HCT116 (cell line): ENCODE data around the gene CKAP2L. TPM values are rescaled to one million over a fixed set of nuclear protein-coding genes. Genes with fewer than 3 reads are reported as not detected.

ENCODE experiments used
- ATAC-seq: fragments of 200-7000 bp; cut with Tn5 transposase; 2 replicates; pipeline ENCODE4 v1.9.1; 2020; ENCODE audit warnings: mild to moderate bottlenecking, moderate library complexity
- BruUV-seq: library from RNA; stranded (reverse); fragments of 400-500 nt; replicated peaks from 2 replicates; lab custom pipeline; 2021; lab: Mats Ljungman, UMichigan
- CTCF ChIA-PET: fragments of 300-600 bp; sonication (Branson Sonifier 250); formaldehyde crosslinking; loops from one replicate; lab custom pipeline; 2021; ENCODE audit warnings: antibody characterized with exemption; lab: Charles Lee
- POLR2A ChIA-PET: fragments of 300-600, 350-600 bp; sonication (Branson Sonifier 250); formaldehyde crosslinking; loops from one replicate; lab custom pipeline; 2021; ENCODE audit warnings: antibody characterized with exemption; lab: Charles Lee
- RAD21 ChIA-PET, 2 experiments: fragments of 300-600 bp; sonication (Branson Sonifier 250); formaldehyde crosslinking; loops; one replicate each; lab custom pipeline; 2023; ENCODE audit warnings: low total read pairs in 2 of 2; ENCODE audit not compliant: uncharacterized antibody in 2 of 2, unreplicated experiment in 2 of 2, low non-redundant PET in 1 of 2; lab: Charles Lee
- DNase-seq: peaks from one replicate; pipeline ENCODE4 v3.0.0-alpha.2; 2010; ENCODE audit warnings: low read depth, low spot score
- H2AFZ ChIP-seq: fragments of 200-600 bp; shearing (Covaris generic), sonication (generic); 2 replicates; pipeline ENCODE4 v1.6.1; 2017; ENCODE audit warnings: low read depth, mixed run types, mixed read lengths, antibody characterized with exemption, low read length; ENCODE audit not compliant: poor library complexity, severe bottlenecking
- H3K27ac ChIP-seq: 2 replicates; pipeline ENCODE4 v1.5.1; 2012; ENCODE audit warnings: low read depth, low read length
- H3K27me3 ChIP-seq: fragments of 200-600 bp; sonication (generic); 2 replicates; pipeline ENCODE4 v1.6.1; 2016; ENCODE audit warnings: mixed run types, low read length, mixed read lengths; ENCODE audit not compliant: insufficient read depth
- H3K36me3 ChIP-seq, 2 experiments: fragments of 200-500 bp in 1 of 2; fragments of 200-600 bp in 1 of 2; sonication (Bioruptor generic) in 1 of 2; sonication (generic) in 1 of 2; 2 replicates each; pipeline versions ENCODE4 v1.5.1 to v1.6.1; 2014 to 2016; ENCODE audit warnings: low read length in 2 of 2, inconsistent platforms in 1 of 2, mixed read lengths in 1 of 2, mixed run types in 1 of 2; ENCODE audit not compliant: insufficient read depth in 2 of 2, control insufficient read depth in 1 of 2
- H3K4me1 ChIP-seq, 2 experiments: fragments of 200-600 bp in 1 of 2; sonication (generic) in 1 of 2; 2 replicates each; pipeline versions ENCODE4 v1.5.1 to v1.6.1; 2012 to 2017; ENCODE audit warnings: low read length in 2 of 2, inconsistent platforms in 1 of 2, mild to moderate bottlenecking in 1 of 2, mixed read lengths in 1 of 2, mixed run types in 1 of 2, moderate library complexity in 1 of 2; ENCODE audit not compliant: insufficient read depth in 2 of 2, control insufficient read depth in 1 of 2
- H3K4me2 ChIP-seq: fragments of 200-600 bp; sonication (generic); 2 replicates; pipeline ENCODE4 v1.6.1; 2017; ENCODE audit warnings: mixed run types, low read length, mixed read lengths
- H3K4me3 ChIP-seq, 2 experiments: fragments of 200-600 bp in 1 of 2; sonication (generic) in 1 of 2; replicated peaks in 1 of 2; 2 replicates each; pipeline ENCODE4 v1.5.1; 2011 to 2016; ENCODE audit warnings: low read length in 2 of 2, control low read depth in 1 of 2, low read depth in 1 of 2, mild to moderate bottlenecking in 1 of 2, mixed read lengths in 1 of 2, mixed run types in 1 of 2
- H3K79me2 ChIP-seq: fragments of 200-600 bp; sonication (generic); 2 replicates; pipeline ENCODE4 v1.6.1; 2017; ENCODE audit warnings: mild to moderate bottlenecking, mixed run types, low read length, moderate library complexity, mixed read lengths; ENCODE audit not compliant: insufficient read depth
- H3K9ac ChIP-seq: fragments of 200-600 bp; sonication (generic); 2 replicates; pipeline ENCODE4 v1.6.1; 2016; ENCODE audit warnings: low read length, mixed read lengths
- H3K9me2 ChIP-seq: fragments of 200-600 bp; sonication (generic), shearing (Covaris generic); 2 replicates; pipeline ENCODE4 v1.6.1; 2017; ENCODE audit warnings: mixed run types, mild to moderate bottlenecking, moderate library complexity; ENCODE audit not compliant: insufficient read depth
- H3K9me3 ChIP-seq, 2 experiments: fragments of 200-500 bp in 1 of 2; fragments of 200-600 bp in 1 of 2; sonication (Bioruptor generic) in 1 of 2; sonication (generic) in 1 of 2; 2 replicates each; pipeline ENCODE4 v1.6.1; 2014 to 2017; ENCODE audit warnings: low read length in 2 of 2, mixed read lengths in 2 of 2, inconsistent platforms in 1 of 2, low read depth in 1 of 2, mild to moderate bottlenecking in 1 of 2, mixed run types in 1 of 2, moderate library complexity in 1 of 2; ENCODE audit not compliant: control insufficient read depth in 1 of 2, insufficient read depth in 1 of 2
- H4K20me1 ChIP-seq: fragments of 200-600 bp; sonication (generic), shearing (Covaris generic); 2 replicates; pipeline ENCODE4 v1.6.1; 2017; ENCODE audit warnings: mixed run types, mild to moderate bottlenecking, moderate library complexity; ENCODE audit not compliant: insufficient read depth
- CBX3 ChIP-seq: IDR thresholded peaks from 2 replicates; pipeline ENCODE4 v1.6.1; 2012; ENCODE audit warnings: low read depth
- EGR1 ChIP-seq: IDR thresholded peaks from 2 replicates; pipeline ENCODE4 v1.6.1; 2012; ENCODE audit warnings: low read depth
- ELF1 ChIP-seq: IDR thresholded peaks from 2 replicates; pipeline ENCODE4 v1.6.1; 2012; ENCODE audit warnings: low read depth, borderline replicate concordance
- EZH2 ChIP-seq: fragments of 200-600 bp; sonication (generic); IDR thresholded peaks from 2 replicates; pipeline ENCODE4 v1.6.1; 2017; ENCODE audit warnings: antibody characterized with exemption, mixed run types
- EZH2phosphoT487 ChIP-seq: fragments of 200-600 bp; IDR thresholded peaks from 2 replicates; pipeline ENCODE4 v1.6.1; 2018; ENCODE audit warnings: antibody characterized with exemption, borderline replicate concordance
- FOSL1 ChIP-seq: IDR thresholded peaks from 2 replicates; pipeline ENCODE4 v1.6.1; 2012; ENCODE audit warnings: low read depth
- JUND ChIP-seq: IDR thresholded peaks from 2 replicates; pipeline ENCODE4 v1.6.1; 2012
- MAX ChIP-seq: IDR thresholded peaks from 2 replicates; pipeline ENCODE4 v1.6.1; 2012
- POLR2A ChIP-seq: IDR thresholded peaks from 2 replicates; pipeline ENCODE4 v1.7.0; 2011; ENCODE audit warnings: borderline replicate concordance; ENCODE audit not compliant: insufficient read depth, insufficient read length; ENCODE audit errors: extremely low read depth
- POLR2AphosphoS5 ChIP-seq: IDR thresholded peaks from 2 replicates; pipeline ENCODE4 v1.6.1; 2011; ENCODE audit warnings: mild to moderate bottlenecking, low read depth, low read length, moderate library complexity
- SIN3A ChIP-seq: IDR thresholded peaks from 2 replicates; pipeline ENCODE4 v1.6.1; 2012; ENCODE audit warnings: low read depth
- TCF7L2 ChIP-seq: IDR thresholded peaks from 2 replicates; pipeline ENCODE4 v1.7.0; 2011; ENCODE audit warnings: borderline replicate concordance, inconsistent platforms; ENCODE audit not compliant: insufficient read depth, insufficient read length; ENCODE audit errors: extremely low read depth
- YY1 ChIP-seq: IDR thresholded peaks from 2 replicates; pipeline ENCODE4 v1.6.1; 2011; ENCODE audit warnings: low read length, low read depth, moderate library complexity, mild to moderate bottlenecking; ENCODE audit not compliant: insufficient replicate concordance; ENCODE audit errors: extremely low read depth
- ZFX ChIP-seq: fragments of 450-650 bp; IDR thresholded peaks from 2 replicates; pipeline ENCODE4 v1.6.1; 2017
- ZNF274 ChIP-seq: fragments of 200-500 bp; sonication (Bioruptor generic); IDR thresholded peaks from 2 replicates; pipeline ENCODE4 v1.6.1; 2014; ENCODE audit warnings: mild to moderate bottlenecking, low read depth, low read length, inconsistent platforms
- intact Hi-C: fragments of 100-400 bp; cut with micrococcal nuclease; formaldehyde crosslinking; loops from 2 replicates; pipeline ENCODE4 v1.10.0; 2022
- total RNA-seq: library from RNA; stranded (reverse); gene quantifications from one replicate; pipeline ENCODE4 v1.2.1, GENCODE V29; 2021; ENCODE audit not compliant: unreplicated experiment
- TF ChIP-seq, protein P1 (sequence below): IDR thresholded peaks from 2 replicates; pipeline ENCODE4 v1.6.1; 2012; ENCODE audit warnings: low read depth
- TF ChIP-seq, protein P2 (sequence below): IDR thresholded peaks from 2 replicates; pipeline ENCODE4 v1.6.1; 2011; ENCODE audit warnings: mild to moderate bottlenecking, low read length, moderate library complexity; ENCODE audit not compliant: insufficient replicate concordance; ENCODE audit errors: extremely low read depth

The CKAP2L gene
- total RNA-seq, 1 experiment from 2014 or later: 27.5 TPM

- intact Hi-C loops: no loop called here
- Histone ChIP-seq H3K9me2 (no peaks in the 10 kb centered on the region), H3K9me3 (no peaks in the 10 kb centered on the region), H3K79me2 (no peaks in the 10 kb centered on the region), H3K36me3 (no peaks in the 10 kb centered on the region), H3K27ac (no peak overlapping the region), H3K4me2 (peak overlapping the region; percentile 26; the same call in 1 of the 2 replicates), H3K27me3 (no peaks in the 10 kb centered on the region), H3K9ac (no peak overlapping the region), H4K20me1 (no peaks in the 10 kb centered on the region), H2AFZ (no peak overlapping the region), H3K4me3 (no peak overlapping the region), H3K4me1 (peaks cover 11 to 32% of the 10 kb centered on the region in 2 experiments)
- ChIA-PET POLR2A (no interaction called here), RAD21 (no interaction called here), CTCF (no interaction called here)
- TF ChIP-seq EZH2phosphoT487 (no peak), SIN3A (no peak), YY1 (no peak), POLR2AphosphoS5 (no peak), FOSL1 (no peak)
- TF ChIP-seq, protein P1, sequence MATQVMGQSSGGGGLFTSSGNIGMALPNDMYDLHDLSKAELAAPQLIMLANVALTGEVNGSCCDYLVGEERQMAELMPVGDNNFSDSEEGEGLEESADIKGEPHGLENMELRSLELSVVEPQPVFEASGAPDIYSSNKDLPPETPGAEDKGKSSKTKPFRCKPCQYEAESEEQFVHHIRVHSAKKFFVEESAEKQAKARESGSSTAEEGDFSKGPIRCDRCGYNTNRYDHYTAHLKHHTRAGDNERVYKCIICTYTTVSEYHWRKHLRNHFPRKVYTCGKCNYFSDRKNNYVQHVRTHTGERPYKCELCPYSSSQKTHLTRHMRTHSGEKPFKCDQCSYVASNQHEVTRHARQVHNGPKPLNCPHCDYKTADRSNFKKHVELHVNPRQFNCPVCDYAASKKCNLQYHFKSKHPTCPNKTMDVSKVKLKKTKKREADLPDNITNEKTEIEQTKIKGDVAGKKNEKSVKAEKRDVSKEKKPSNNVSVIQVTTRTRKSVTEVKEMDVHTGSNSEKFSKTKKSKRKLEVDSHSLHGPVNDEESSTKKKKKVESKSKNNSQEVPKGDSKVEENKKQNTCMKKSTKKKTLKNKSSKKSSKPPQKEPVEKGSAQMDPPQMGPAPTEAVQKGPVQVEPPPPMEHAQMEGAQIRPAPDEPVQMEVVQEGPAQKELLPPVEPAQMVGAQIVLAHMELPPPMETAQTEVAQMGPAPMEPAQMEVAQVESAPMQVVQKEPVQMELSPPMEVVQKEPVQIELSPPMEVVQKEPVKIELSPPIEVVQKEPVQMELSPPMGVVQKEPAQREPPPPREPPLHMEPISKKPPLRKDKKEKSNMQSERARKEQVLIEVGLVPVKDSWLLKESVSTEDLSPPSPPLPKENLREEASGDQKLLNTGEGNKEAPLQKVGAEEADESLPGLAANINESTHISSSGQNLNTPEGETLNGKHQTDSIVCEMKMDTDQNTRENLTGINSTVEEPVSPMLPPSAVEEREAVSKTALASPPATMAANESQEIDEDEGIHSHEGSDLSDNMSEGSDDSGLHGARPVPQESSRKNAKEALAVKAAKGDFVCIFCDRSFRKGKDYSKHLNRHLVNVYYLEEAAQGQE: no peak
- BruUV-seq: no TSS peak
- ATAC-seq: no peak
- DNase-seq: no peak
Observed at GRCh38 chr2:112713926-112714325, 50.5 kb downstream of the CKAP2L start.

DNA sequence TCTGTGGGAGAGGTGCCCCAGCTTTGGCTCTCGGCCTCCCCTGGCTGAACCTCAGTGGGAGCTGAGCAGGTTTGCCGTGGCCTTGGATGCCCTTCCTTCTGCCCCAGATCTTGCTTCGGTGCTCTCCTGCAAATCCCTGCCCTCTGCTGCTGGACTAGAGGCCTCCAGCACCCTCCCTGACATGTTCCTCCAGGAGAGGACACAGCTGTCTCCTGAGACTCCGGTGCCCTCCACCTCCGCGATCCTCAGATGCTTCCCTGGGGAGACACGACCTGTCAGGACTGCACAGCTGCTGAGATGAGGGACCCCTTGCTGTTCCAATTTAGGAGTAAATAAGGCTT, 50.9 kb downstream of the CKAP2L start:
- 0 out of 2 replicates have a peak, but pooled peaks have one; percentile 10 for ATAC-seq
- BruUV-seq: no TSS peak
- CTCF ChIA-PET: no interaction called here

More for the DNA sequence above, 50.9 kb downstream of the CKAP2L start:
- DNase-seq: no peak
- Histone ChIP-seq H3K4me1 (peaks cover 11 to 32% of the 10 kb centered on the region in 2 experiments), H4K20me1 (no peaks in the 10 kb centered on the region), H3K9ac (no peak overlapping the region)
- RAD21 ChIA-PET: no interaction called here
- TF ChIP-seq, protein P2, sequence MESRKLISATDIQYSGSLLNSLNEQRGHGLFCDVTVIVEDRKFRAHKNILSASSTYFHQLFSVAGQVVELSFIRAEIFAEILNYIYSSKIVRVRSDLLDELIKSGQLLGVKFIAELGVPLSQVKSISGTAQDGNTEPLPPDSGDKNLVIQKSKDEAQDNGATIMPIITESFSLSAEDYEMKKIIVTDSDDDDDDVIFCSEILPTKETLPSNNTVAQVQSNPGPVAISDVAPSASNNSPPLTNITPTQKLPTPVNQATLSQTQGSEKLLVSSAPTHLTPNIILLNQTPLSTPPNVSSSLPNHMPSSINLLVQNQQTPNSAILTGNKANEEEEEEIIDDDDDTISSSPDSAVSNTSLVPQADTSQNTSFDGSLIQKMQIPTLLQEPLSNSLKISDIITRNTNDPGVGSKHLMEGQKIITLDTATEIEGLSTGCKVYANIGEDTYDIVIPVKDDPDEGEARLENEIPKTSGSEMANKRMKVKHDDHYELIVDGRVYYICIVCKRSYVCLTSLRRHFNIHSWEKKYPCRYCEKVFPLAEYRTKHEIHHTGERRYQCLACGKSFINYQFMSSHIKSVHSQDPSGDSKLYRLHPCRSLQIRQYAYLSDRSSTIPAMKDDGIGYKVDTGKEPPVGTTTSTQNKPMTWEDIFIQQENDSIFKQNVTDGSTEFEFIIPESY: no peak
- TF ChIP-seq POLR2A (no peak), TCF7L2 (no peak), EGR1 (no peak), ZFX (no peak), EZH2 (no peak), ZNF274 (no peak), YY1 (no peak), JUND (no peak), MAX (no peak), CBX3 (no peak), ELF1 (no peak)
- TF ChIP-seq, all 23 proteins: peak for 0
- POLR2A ChIA-PET: no interaction called here
- no peak overlapping the region for H3K27ac ChIP-seq
- H3K36me3 ChIP-seq: no peaks in the 10 kb centered on the region
- no peak overlapping the region for H2AFZ ChIP-seq
- intact Hi-C loops: no loop called here
- H3K4me3 ChIP-seq: no peak overlapping the region
- no peaks in the 10 kb centered on the region for H3K9me3 ChIP-seq
- H3K27me3 ChIP-seq: no peaks in the 10 kb centered on the region
- no peaks in the 10 kb centered on the region for H3K79me2 ChIP-seq
- H3K9me2 ChIP-seq: no peaks in the 10 kb centered on the region
- peak overlapping the region; percentile 26 for H3K4me2 ChIP-seq
